GM15510 (cell line): ENCODE data around the gene ATG2A.

Source experiments
- POLR2A ChIP-seq: IDR thresholded peaks from 3 replicates; pipeline ENCODE4 v1.6.1; 2011; ENCODE audit warnings: borderline replicate concordance; ENCODE audit not compliant: insufficient read length; ENCODE audit errors: extremely low read depth

ATG2A gene

GRCh38 chr11:64854534-64855502 is 62.2 kb downstream of the ATG2A start:
- no peak for TF ChIP-seq POLR2A

GRCh38 chr11:64854157-64854533 is 62.9 kb downstream of the ATG2A start:
- no peak for TF ChIP-seq POLR2A

DNA sequence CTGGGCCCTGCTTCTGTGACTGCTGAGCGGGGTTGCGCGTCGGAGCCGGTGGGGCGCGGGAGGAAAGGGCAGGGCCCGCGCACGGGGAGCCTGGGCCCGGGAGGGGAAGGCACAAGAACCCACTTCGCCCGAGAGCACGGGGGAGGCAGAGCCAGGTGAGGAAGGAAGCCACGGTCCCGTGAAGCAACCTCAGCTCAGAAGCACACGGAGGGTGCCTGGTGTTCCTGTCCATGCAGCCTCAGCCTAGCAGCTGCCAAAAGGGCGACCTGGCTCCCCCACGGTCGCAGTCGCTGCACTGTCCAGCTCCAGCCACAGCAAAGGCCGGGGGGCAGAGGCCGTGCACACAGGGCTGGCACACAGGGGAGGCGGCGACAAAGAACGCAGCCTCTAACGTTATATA is 63.3 kb downstream of the ATG2A start:
- TF ChIP-seq POLR2A, result peak; percentile 13

DNA sequence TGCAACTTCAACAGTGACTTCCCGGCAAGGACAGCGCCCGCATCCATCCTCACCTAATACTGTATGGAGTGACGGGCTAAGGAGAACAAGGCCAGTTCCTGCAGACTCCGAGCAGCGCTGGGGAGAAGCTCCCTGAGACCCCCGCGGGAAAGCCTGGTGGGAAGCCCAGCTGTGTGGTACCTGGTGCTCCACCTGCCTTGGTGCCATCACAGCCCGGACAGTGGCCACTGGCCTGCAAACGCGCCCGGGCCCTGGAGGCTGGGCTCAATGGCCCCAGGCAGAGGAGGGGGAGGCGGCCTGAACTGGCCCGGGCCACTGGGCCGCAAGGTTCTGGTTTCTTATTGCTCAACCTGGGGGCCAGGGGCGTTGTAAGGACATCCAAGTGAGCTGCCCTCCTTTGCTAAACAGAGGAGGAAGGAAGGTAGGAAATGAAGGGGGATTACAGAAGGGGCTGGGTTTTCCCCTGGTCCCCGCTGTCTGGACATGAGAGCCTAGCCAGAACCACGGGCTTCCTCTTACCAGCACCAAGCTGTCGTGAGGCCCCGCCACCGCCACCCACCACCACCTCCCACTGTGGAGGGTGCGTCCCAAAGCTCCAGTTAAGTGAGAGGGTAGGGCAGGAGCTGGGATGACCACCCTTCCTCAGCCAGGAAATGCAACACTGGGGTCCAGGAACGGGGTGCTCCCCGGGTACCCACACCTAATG is 64.1 kb downstream of the ATG2A start:
- TF ChIP-seq POLR2A, result no peak

DNA sequence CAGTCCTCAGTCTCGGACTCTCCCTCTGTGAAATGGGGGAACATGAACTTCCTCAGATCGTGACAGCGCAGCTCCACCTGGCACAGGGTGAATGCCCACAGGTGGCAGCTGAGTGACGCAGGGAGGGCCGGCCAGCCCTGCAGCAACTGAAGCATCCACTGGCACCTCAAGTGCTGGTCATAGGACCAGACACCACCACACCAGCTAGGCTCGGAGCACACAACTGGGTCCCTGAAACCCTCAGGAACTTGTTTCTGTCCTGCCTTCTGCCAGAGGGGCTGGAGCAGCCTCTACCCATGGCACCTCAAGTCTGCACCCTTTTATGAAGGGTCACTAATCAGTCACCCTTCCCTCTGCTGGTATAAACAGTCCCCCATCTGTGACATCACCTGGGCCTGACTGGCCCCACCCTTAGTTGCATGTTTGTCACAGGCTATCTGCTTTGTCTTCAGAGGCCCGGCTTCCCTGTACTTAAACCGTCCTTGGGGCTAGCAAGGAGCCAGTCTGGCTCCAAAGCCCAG is 65.1 kb downstream of the ATG2A start:
- TF ChIP-seq POLR2A, result peak; percentile 33

DNA sequence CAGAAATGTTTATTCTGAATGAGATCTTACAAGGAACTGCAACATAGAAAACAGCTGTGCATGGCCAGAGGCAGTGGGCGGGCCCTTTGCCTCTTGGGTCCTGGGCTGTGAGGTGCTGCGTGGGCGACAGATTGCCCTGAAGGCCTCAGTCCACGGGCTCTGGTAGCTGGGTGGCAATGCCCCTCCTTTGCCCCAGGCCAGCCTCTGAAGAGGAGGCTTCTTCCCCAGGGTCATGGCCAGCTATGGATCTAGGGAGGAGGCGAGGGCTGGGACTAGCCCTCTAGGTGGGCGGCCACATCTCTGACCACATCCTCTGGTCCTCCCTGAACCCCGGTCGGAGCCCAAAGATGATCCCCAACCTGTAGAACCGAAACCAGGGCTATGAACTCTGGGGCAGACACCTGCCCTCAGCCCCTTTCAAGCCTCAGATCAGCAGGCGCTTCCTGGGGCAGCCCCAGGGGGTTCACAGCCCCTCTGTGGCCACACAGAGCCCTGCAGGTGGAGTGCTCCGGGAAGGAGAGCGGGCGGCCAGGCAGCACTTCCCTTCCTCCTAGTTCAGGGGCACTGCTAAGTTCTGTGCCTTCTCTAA is 65.9 kb downstream of the ATG2A start:
- TF ChIP-seq POLR2A, result peak; percentile 41

- TF ChIP-seq POLR2A, result no peak
Measured at GRCh38 chr11:64849598-64850356, 67.2 kb downstream of the ATG2A start.

GRCh38 chr11:64848826-64849597 is 68.0 kb downstream of the ATG2A start:
- peak; percentile 5 for TF ChIP-seq POLR2A

DNA sequence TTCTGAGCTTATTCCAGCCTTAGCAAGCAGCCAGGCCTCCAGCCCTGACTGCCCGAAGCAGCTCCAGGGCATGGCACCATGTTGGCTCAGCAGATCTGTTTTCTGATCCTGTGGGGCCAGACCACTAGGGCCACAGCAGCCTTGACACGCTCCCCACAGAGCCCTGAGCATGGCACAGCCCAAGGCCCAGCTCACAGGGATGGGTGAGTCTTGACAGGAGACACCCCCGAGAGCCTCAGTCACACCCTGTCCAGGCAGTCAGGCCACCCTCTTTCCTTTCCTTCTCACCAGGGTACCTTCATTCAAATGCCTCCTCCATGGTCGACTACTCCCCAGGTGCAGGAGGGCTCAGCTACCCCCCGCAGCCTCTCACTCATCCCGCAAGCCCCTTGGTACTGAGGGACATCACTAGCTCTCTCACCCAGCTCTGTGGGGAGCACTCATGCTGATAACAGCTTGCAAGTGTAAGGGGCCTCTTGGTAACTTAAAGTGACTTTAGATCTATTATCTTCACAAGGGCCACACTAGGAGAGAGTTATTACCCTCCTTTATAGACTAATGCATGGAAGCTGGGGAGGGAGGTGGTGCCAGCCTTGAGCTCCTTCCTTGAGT is 68.7 kb downstream of the ATG2A start:
- TF ChIP-seq POLR2A, result no peak

DNA sequence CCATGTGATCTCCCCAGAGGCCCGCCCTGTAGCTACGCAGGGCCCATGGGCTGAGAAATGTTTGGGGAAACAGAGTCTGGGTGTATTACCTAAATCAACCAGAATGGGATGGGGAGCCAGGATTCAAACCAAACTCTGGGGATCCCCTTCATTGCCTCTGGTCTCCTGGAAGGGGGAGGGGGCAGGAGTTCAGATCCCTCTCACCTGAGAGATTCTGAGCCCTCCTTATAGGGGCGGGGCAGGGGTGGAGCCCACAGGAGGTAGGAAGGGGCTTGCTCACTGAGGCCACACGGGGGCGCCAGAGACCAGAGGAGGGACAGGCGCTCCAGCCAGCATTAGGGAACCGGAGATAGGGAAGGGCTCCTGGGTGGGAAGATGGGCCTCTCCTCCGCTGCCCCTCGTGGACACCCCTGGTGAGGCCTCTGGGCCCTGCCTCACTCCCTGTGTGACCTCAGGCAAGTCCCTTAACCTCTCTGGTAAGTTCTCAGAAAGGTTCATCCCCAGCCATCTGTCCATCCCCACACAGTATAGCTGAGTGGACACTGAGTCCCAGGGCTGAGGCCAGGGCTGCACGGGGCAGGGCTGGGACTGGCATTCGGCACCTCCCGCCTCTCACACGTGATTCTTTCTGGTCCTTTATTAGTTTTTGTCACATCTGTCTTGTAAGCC is 69.9 kb downstream of the ATG2A start:
- TF ChIP-seq POLR2A, result no peak

- TF ChIP-seq POLR2A, result no peak
Measured at GRCh38 chr11:64845129-64845775, 71.8 kb downstream of the ATG2A start.
